GM21447 (cell line): Measurements from ENCODE around the gene PLCXD3.

Experiments
- ATAC-seq: cut with Tn5 transposase; IDR thresholded peaks from one replicate; pipeline ENCODE4 v1.9.1; 2021; ENCODE audit not compliant: unreplicated experiment

Gene PLCXD3

GRCh38 chr5:41415242-41415641 is 95.2 kb downstream of the PLCXD3 start:
- ATAC-seq = no peak

GRCh38 chr5:41414598-41414997 is 95.8 kb downstream of the PLCXD3 start:
- no peak for ATAC-seq

- no peak for ATAC-seq
Measured at GRCh38 chr5:41413074-41413473, 97.3 kb downstream of the PLCXD3 start.

- no peak for ATAC-seq
Measured at GRCh38 chr5:41412496-41412895, 97.9 kb downstream of the PLCXD3 start.

GRCh38 chr5:41410737-41411136 is 99.7 kb downstream of the PLCXD3 start:
- ATAC-seq = no peak

GRCh38 chr5:41410307-41410706 is 100.1 kb downstream of the PLCXD3 start:
- ATAC-seq = no peak

GRCh38 chr5:41408676-41409443 is 101.5 kb downstream of the PLCXD3 start:
- ATAC-seq = no peak

GRCh38 chr5:41406936-41407335 is 103.5 kb downstream of the PLCXD3 start:
- no peak for ATAC-seq

- no peak for ATAC-seq
Measured at GRCh38 chr5:41406424-41406823, 104.0 kb downstream of the PLCXD3 start.

GRCh38 chr5:41404757-41405156 is 105.6 kb downstream of the PLCXD3 start:
- no peak for ATAC-seq

GRCh38 chr5:41403846-41404245 is 106.6 kb downstream of the PLCXD3 start:
- ATAC-seq = no peak

GRCh38 chr5:41402845-41403244 is 107.6 kb downstream of the PLCXD3 start:
- ATAC-seq = no peak

- no peak for ATAC-seq
Measured at GRCh38 chr5:41399839-41400238, 110.6 kb downstream of the PLCXD3 start.

GRCh38 chr5:41392016-41392415 is 118.4 kb downstream of the PLCXD3 start:
- no peak for ATAC-seq

GRCh38 chr5:41374631-41375030 is 135.8 kb downstream of the PLCXD3 start:
- ATAC-seq = no peak

GRCh38 chr5:41373230-41373629 is 137.2 kb downstream of the PLCXD3 start:
- no peak for ATAC-seq

GRCh38 chr5:41371738-41372137 is 138.7 kb downstream of the PLCXD3 start:
- no peak for ATAC-seq

- ATAC-seq = no peak
Measured at GRCh38 chr5:41370482-41370881, 139.9 kb downstream of the PLCXD3 start.

GRCh38 chr5:41369799-41370198 is 140.6 kb downstream of the PLCXD3 start:
- ATAC-seq = no peak

GRCh38 chr5:41368158-41368557 is 142.2 kb downstream of the PLCXD3 start:
- ATAC-seq = no peak

- no peak for ATAC-seq
Measured at GRCh38 chr5:41365369-41365768, 145.0 kb downstream of the PLCXD3 start.

- ATAC-seq = no peak
Measured at GRCh38 chr5:41364346-41364745, 146.1 kb downstream of the PLCXD3 start.

GRCh38 chr5:41363343-41363986 is 146.9 kb downstream of the PLCXD3 start:
- no peak for ATAC-seq
